Mesenchymal stem cell (in vitro differentiated cells and primary cell): ENCODE results near the gene RMRP.
"Not testable (repeated sequence)": the region's sequence is repeated elsewhere in the genome, so short reads cannot be mapped to it uniquely, and the experiment has no call there.

ENCODE experiments used
- DNase-seq: peaks from one replicate; pipeline ENCODE4 v3.0.0-alpha.2; 2013
- H2AFZ ChIP-seq: one replicate; pipeline ENCODE4 v1.6.1; 2013; ENCODE audit warnings: low read depth, mild to moderate bottlenecking, control low read depth, inconsistent platforms, low read length, moderate library complexity
- H2AK5ac ChIP-seq: 2 replicates; pipeline ENCODE4 v1.6.1; 2013; ENCODE audit warnings: low read length, moderate library complexity, mild to moderate bottlenecking, inconsistent platforms; ENCODE audit not compliant: severe bottlenecking
- H2BK120ac ChIP-seq: one replicate; pipeline ENCODE4 v1.6.1; 2013; ENCODE audit warnings: low read depth, mild to moderate bottlenecking, inconsistent platforms, low read length, moderate library complexity
- H2BK12ac ChIP-seq, 2 experiments: one replicate each; pipeline ENCODE4 v1.6.1; 2013; ENCODE audit warnings: inconsistent platforms in 2 of 2, low read length in 2 of 2, mild to moderate bottlenecking in 2 of 2, moderate library complexity in 2 of 2, control low read depth in 1 of 2
- H2BK15ac ChIP-seq: one replicate; pipeline ENCODE4 v1.6.1; 2013; ENCODE audit warnings: mild to moderate bottlenecking, low read depth, inconsistent platforms; ENCODE audit not compliant: poor library complexity, severe bottlenecking
- H2BK5ac ChIP-seq: 2 replicates; pipeline ENCODE4 v1.6.1; 2013; ENCODE audit warnings: low read depth, mild to moderate bottlenecking, low read length, control low read depth, inconsistent platforms; ENCODE audit not compliant: poor library complexity, severe bottlenecking
- H3K14ac ChIP-seq, 2 experiments: one replicate each; pipeline ENCODE4 v1.6.1; 2013; ENCODE audit warnings: inconsistent platforms in 2 of 2, low read length in 2 of 2, control low read depth in 1 of 2, mild to moderate bottlenecking in 1 of 2, moderate library complexity in 1 of 2
- H3K18ac ChIP-seq, 2 experiments: one replicate each; pipeline ENCODE4 v1.6.1; 2013; ENCODE audit warnings: inconsistent platforms in 2 of 2, low read length in 2 of 2, control low read depth in 1 of 2, low read depth in 1 of 2, mild to moderate bottlenecking in 1 of 2
- H3K23ac ChIP-seq, 2 experiments: one replicate each; pipeline ENCODE4 v1.6.1; 2013; ENCODE audit warnings: inconsistent platforms in 2 of 2, low read length in 2 of 2, mild to moderate bottlenecking in 2 of 2, moderate library complexity in 2 of 2, control low read depth in 1 of 2
- H3K27ac ChIP-seq: 2 replicates; pipeline ENCODE4 v1.5.1; 2013; ENCODE audit warnings: mild to moderate bottlenecking, moderate library complexity, low read length, control low read depth, inconsistent platforms; ENCODE audit not compliant: poor library complexity, severe bottlenecking
- H3K27me3 ChIP-seq, 2 experiments: 2 replicates each; pipeline versions ENCODE4 v1.6.1 to v1.7.0; 2013; ENCODE audit warnings: low read length in 2 of 2, mild to moderate bottlenecking in 2 of 2, moderate library complexity in 2 of 2, control low read depth in 1 of 2, inconsistent platforms in 1 of 2; ENCODE audit not compliant: control insufficient read depth in 1 of 2, insufficient read depth in 1 of 2
- H3K36me3 ChIP-seq, 2 experiments: 2 replicates each; pipeline versions ENCODE4 v1.6.1 to v1.7.0; 2013; ENCODE audit warnings: low read length in 2 of 2, control low read depth in 1 of 2, inconsistent platforms in 1 of 2, low read depth in 1 of 2, mild to moderate bottlenecking in 1 of 2; ENCODE audit not compliant: insufficient read depth in 2 of 2, control insufficient read depth in 1 of 2
- H3K4ac ChIP-seq, 2 experiments: one replicate each; pipeline ENCODE4 v1.6.1; 2013; ENCODE audit warnings: inconsistent platforms in 2 of 2, low read length in 2 of 2, mild to moderate bottlenecking in 2 of 2, moderate library complexity in 2 of 2, control low read depth in 1 of 2, low read depth in 1 of 2
- H3K4me1 ChIP-seq: 2 replicates; pipeline ENCODE4 v1.6.1; 2013; ENCODE audit warnings: low read depth, low read length, control low read depth; ENCODE audit not compliant: control insufficient read depth, insufficient read depth
- H3K4me2 ChIP-seq: 2 replicates; pipeline ENCODE4 v1.6.1; 2013; ENCODE audit warnings: low read length, mild to moderate bottlenecking, inconsistent platforms; ENCODE audit not compliant: poor library complexity, severe bottlenecking
- H3K4me3 ChIP-seq, 2 experiments: 2 replicates each; pipeline versions ENCODE4 v1.5.1 to v1.7.0; 2013; ENCODE audit warnings: low read length in 2 of 2, mild to moderate bottlenecking in 2 of 2, control low read depth in 1 of 2, low read depth in 1 of 2; ENCODE audit not compliant: insufficient read depth in 1 of 2
- H3K79me1 ChIP-seq: replicated peaks from 2 replicates; pipeline ENCODE4 v1.6.1; 2013; ENCODE audit warnings: mild to moderate bottlenecking, control low read depth, low read length, inconsistent platforms; ENCODE audit not compliant: poor library complexity, severe bottlenecking
- H3K9ac ChIP-seq: 2 replicates; pipeline ENCODE4 v1.7.0; 2013; ENCODE audit warnings: mild to moderate bottlenecking, low read length, moderate library complexity
- H3K9me3 ChIP-seq: 2 replicates; pipeline ENCODE4 v1.7.0; 2013; ENCODE audit warnings: mild to moderate bottlenecking, low read length; ENCODE audit not compliant: control insufficient read depth
- H4K8ac ChIP-seq: one replicate; pipeline ENCODE4 v1.6.1; 2013; ENCODE audit warnings: inconsistent platforms, mild to moderate bottlenecking, low read length, moderate library complexity
- H4K91ac ChIP-seq: one replicate; pipeline ENCODE4 v1.6.1; 2013; ENCODE audit warnings: mild to moderate bottlenecking, low read length, inconsistent platforms
- WGBS: methylation state at CpG from one replicate; pipeline ENCODE4 v1.1.7; 2013; ENCODE audit warnings: mixed read lengths; 5-methylcytosine and 5-hydroxymethylcytosine counted together

Gene RMRP

GRCh38 chr9:35637427-35637955 is 20.3 kb downstream of the RMRP start:
- H3K18ac ChIP-seq, H3K9ac ChIP-seq, H3K4ac ChIP-seq, H2BK12ac ChIP-seq, H3K23ac ChIP-seq, H3K36me3 ChIP-seq, H2AK5ac ChIP-seq, H2BK15ac ChIP-seq, H3K4me2 ChIP-seq, H4K8ac ChIP-seq, H2AFZ ChIP-seq, H3K27me3 ChIP-seq, H3K14ac ChIP-seq, H3K4me3 ChIP-seq, H2BK120ac ChIP-seq, H3K9me3 ChIP-seq, H3K79me1 ChIP-seq, H3K4me1 ChIP-seq, DNase-seq, H4K91ac ChIP-seq, H3K27ac ChIP-seq, H2BK5ac ChIP-seq: not testable (repeated sequence)
- 92% methylated on average over 9 of the region's 9 CpGs for WGBS

- H2BK12ac ChIP-seq, H2AFZ ChIP-seq, H3K9ac ChIP-seq, H4K8ac ChIP-seq, H2BK120ac ChIP-seq, H3K4me3 ChIP-seq, H4K91ac ChIP-seq, H3K4me2 ChIP-seq, H2BK15ac ChIP-seq, H3K27me3 ChIP-seq, DNase-seq, H3K79me1 ChIP-seq, H3K4ac ChIP-seq, H3K36me3 ChIP-seq, H3K14ac ChIP-seq, H3K4me1 ChIP-seq, H2AK5ac ChIP-seq, H3K9me3 ChIP-seq, H3K27ac ChIP-seq, H3K18ac ChIP-seq, H2BK5ac ChIP-seq, H3K23ac ChIP-seq: not testable (repeated sequence)
- WGBS, result 95% methylated on average over 6 of the region's 6 CpGs
These were observed 21.0 kb downstream of the RMRP start for GRCh38 chr9:35636877-35637246.

GRCh38 chr9:35636135-35636876 is 21.5 kb downstream of the RMRP start:
- no peak overlapping the region for H3K18ac ChIP-seq
- no peak overlapping the region for H2AK5ac ChIP-seq
- H3K23ac ChIP-seq, result no peak overlapping the region
- no peak overlapping the region for H3K9ac ChIP-seq
- WGBS, result 91% methylated on average over 8 of the region's 9 CpGs
- H3K14ac ChIP-seq, result no peak overlapping the region
- no peaks in the 10 kb centered on the region for H3K27me3 ChIP-seq
- no peaks in the 10 kb centered on the region for H3K79me1 ChIP-seq
- no peak overlapping the region for H2BK15ac ChIP-seq
- H3K27ac ChIP-seq, result no peak overlapping the region
- no peak overlapping the region for H3K4ac ChIP-seq
- H2BK120ac ChIP-seq, result no peak overlapping the region
- H3K36me3 ChIP-seq, result peaks cover 0 to 4% of the 10 kb centered on the region in 2 experiments
- H3K4me1 ChIP-seq, result no peaks in the 10 kb centered on the region
- H2BK5ac ChIP-seq, result no peak overlapping the region
- H3K9me3 ChIP-seq, result no peaks in the 10 kb centered on the region
- H3K4me2 ChIP-seq, result no peak overlapping the region
- H2AFZ ChIP-seq, result no peak overlapping the region
- no peak overlapping the region for H4K8ac ChIP-seq
- no peak overlapping the region for H2BK12ac ChIP-seq
- DNase-seq, result no peak
- no peak overlapping the region for H3K4me3 ChIP-seq
- no peak overlapping the region for H4K91ac ChIP-seq

- H2AFZ ChIP-seq, result no peak overlapping the region
- no peaks in the 10 kb centered on the region for H3K4me1 ChIP-seq
- H2BK12ac ChIP-seq, result no peak overlapping the region
- no peak overlapping the region for H4K91ac ChIP-seq
- H2AK5ac ChIP-seq, result no peak overlapping the region
- DNase-seq, result no peak
- H2BK15ac ChIP-seq, result no peak overlapping the region
- no peak overlapping the region for H3K27ac ChIP-seq
- H3K14ac ChIP-seq, result no peak overlapping the region
- no peak overlapping the region for H3K9ac ChIP-seq
- no peak overlapping the region for H2BK5ac ChIP-seq
- peaks cover 0 to 1% of the 10 kb centered on the region in 2 experiments for H3K36me3 ChIP-seq
- no peak overlapping the region for H4K8ac ChIP-seq
- H2BK120ac ChIP-seq, result no peak overlapping the region
- no peak overlapping the region for H3K4me2 ChIP-seq
- no peak overlapping the region for H3K23ac ChIP-seq
- no peaks in the 10 kb centered on the region for H3K27me3 ChIP-seq
- no peaks in the 10 kb centered on the region for H3K79me1 ChIP-seq
- no peaks in the 10 kb centered on the region for H3K9me3 ChIP-seq
- H3K18ac ChIP-seq, result no peak overlapping the region
- H3K4ac ChIP-seq, result no peak overlapping the region
- no peak overlapping the region for H3K4me3 ChIP-seq
These were observed 22.1 kb downstream of the RMRP start for GRCh38 chr9:35635730-35636129.
